HepG2 (cell line): ENCODE data around the gene EEFSEC. TPM values are rescaled to one million over a fixed set of nuclear protein-coding genes. Genes with fewer than 3 reads are reported as not detected.

Source experiments
- ATAC-seq: fragments of 200-7000 bp; cut with Tn5 transposase; 3 replicates; pipeline ENCODE4 v1.9.1; 2020; ENCODE audit warnings: mild to moderate bottlenecking, moderate library complexity
- BruUV-seq: library from RNA; stranded (reverse); fragments of 400-500 nt; replicated peaks from 2 replicates; lab custom pipeline; 2021; lab: Mats Ljungman, UMichigan
- CTCF ChIA-PET: fragments of 300-600 bp; formaldehyde crosslinking; extraction: SDS; loops from one replicate; lab custom pipeline; 2021; ENCODE audit warnings: low total read pairs, inconsistent platforms, low intra/inter-chr PET ratio; lab: Yijun Ruan, JAX
- POLR2A ChIA-PET: fragments of 350-600 bp; sonication (Branson Sonifier 250); formaldehyde crosslinking; loops from one replicate; lab custom pipeline; 2020; ENCODE audit warnings: antibody characterized with exemption, inconsistent platforms; lab: Yijun Ruan, JAX
- DNase-seq: peaks from one replicate; pipeline ENCODE4 v3.0.0-alpha.2; 2015; ENCODE audit warnings: low spot score
- FAIRE-seq: peaks from 3 replicates; lab custom pipeline; 2011; peaks lifted over from hg19 to GRCh38; lab: Jason Lieb, UNC
- H2AFZ ChIP-seq: one replicate; pipeline ENCODE4 v1.6.1; 2011; ENCODE audit warnings: low read length, inconsistent platforms
- H3K27ac ChIP-seq: fragments of 300-600 bp; 3 replicates; pipeline ENCODE4 v1.8.0; 2011; ENCODE audit warnings: mixed run types, mild to moderate bottlenecking, mixed read lengths, low read length, inconsistent platforms; ENCODE audit not compliant: insufficient read depth; ENCODE audit errors: extremely low read length
- H3K27me3 ChIP-seq, 2 experiments: fragments of 200-600 bp in 1 of 2; 2 replicates in 1 of 2; 3 replicates in 1 of 2; pipeline versions ENCODE4 v1.6.0 to v1.8.0; 2011; ENCODE audit warnings: low read length in 2 of 2, mild to moderate bottlenecking in 2 of 2, moderate library complexity in 2 of 2, inconsistent platforms in 1 of 2; ENCODE audit not compliant: insufficient read depth in 2 of 2, control insufficient read depth in 1 of 2
- H3K36me3 ChIP-seq, 2 experiments: fragments of 200-600 bp in 1 of 2; replicated peaks in 1 of 2; 2 replicates in 1 of 2; 3 replicates in 1 of 2; pipeline versions ENCODE4 v1.5.1 to v1.8.0; 2011; ENCODE audit warnings: low read length in 2 of 2, inconsistent platforms in 1 of 2; ENCODE audit not compliant: insufficient read depth in 2 of 2, control insufficient read depth in 1 of 2
- H3K4me1 ChIP-seq: 2 replicates; pipeline ENCODE4 v1.5.1; 2012; ENCODE audit warnings: low read length, inconsistent platforms; ENCODE audit not compliant: insufficient read depth
- H3K4me2 ChIP-seq: 2 replicates; pipeline ENCODE4 v1.6.0; 2011; ENCODE audit warnings: low read depth, low read length, inconsistent platforms
- H3K4me3 ChIP-seq, 3 experiments: fragments of 200-600 bp in 1 of 3; sonication (generic), shearing (Covaris generic) in 1 of 3; replicated peaks in 1 of 3; 2 replicates each; pipeline ENCODE4 v1.5.1; 2011 to 2016; ENCODE audit warnings: low read length in 3 of 3, inconsistent platforms in 2 of 3, low read depth in 2 of 3, mild to moderate bottlenecking in 2 of 3, control low read depth in 1 of 3, mixed read lengths in 1 of 3; ENCODE audit not compliant: insufficient read depth in 1 of 3
- H3K79me2 ChIP-seq: one replicate; pipeline ENCODE4 v1.6.1; 2011; ENCODE audit warnings: low read length, inconsistent platforms; ENCODE audit not compliant: insufficient read depth
- H3K9ac ChIP-seq: 2 replicates; pipeline ENCODE4 v1.6.0; 2011; ENCODE audit warnings: mild to moderate bottlenecking, low read depth, low read length, inconsistent platforms; ENCODE audit not compliant: insufficient read depth
- H3K9me3 ChIP-seq: 2 replicates; pipeline ENCODE4 v1.5.1; 2012; ENCODE audit warnings: mild to moderate bottlenecking, low read length
- H4K20me1 ChIP-seq: 2 replicates; pipeline ENCODE4 v1.6.0; 2011; ENCODE audit warnings: inconsistent platforms, mild to moderate bottlenecking, low read length, moderate library complexity; ENCODE audit not compliant: insufficient read depth
- CREBL2 ChIP-seq: sonication (generic); formaldehyde crosslinking; IDR thresholded peaks from 2 replicates; pipeline ENCODE4 v1.8.1; 2023; ENCODE audit warnings: missing genetic modification reagents, mild to moderate bottlenecking, borderline replicate concordance
- NRL ChIP-seq: sonication (generic); formaldehyde crosslinking; IDR thresholded peaks from 2 replicates; pipeline ENCODE4 v1.5.0; 2020; ENCODE audit warnings: missing genetic modification reagents, mild to moderate bottlenecking, moderate library complexity, borderline replicate concordance
- SALL2 ChIP-seq: sonication (generic); formaldehyde crosslinking; IDR thresholded peaks from 2 replicates; pipeline ENCODE4 v1.8.1; 2023; ENCODE audit warnings: mild to moderate bottlenecking, missing genetic modification reagents, inconsistent platforms
- SNAI1 ChIP-seq: sonication (generic); formaldehyde crosslinking; IDR thresholded peaks from 2 replicates; pipeline ENCODE4 v1.5.0; 2020; ENCODE audit warnings: mild to moderate bottlenecking, missing genetic modification reagents, borderline replicate concordance
- ZNF205 ChIP-seq: IDR thresholded peaks from 2 replicates; pipeline ENCODE4 v1.6.1; 2018; ENCODE audit warnings: missing biosample characterization, missing genetic modification reagents
- ZNF891 ChIP-seq: sonication (generic); formaldehyde crosslinking; IDR thresholded peaks from 2 replicates; pipeline ENCODE4 v1.5.0; 2020; ENCODE audit warnings: mild to moderate bottlenecking, missing genetic modification reagents
- WGBS: methylation state at CpG from one replicate; pipeline ENCODE4 v1.1.6; 2017; ENCODE audit warnings: low lambda C conversion rate; 5-methylcytosine and 5-hydroxymethylcytosine counted together
- in situ Hi-C: cut with HindIII; loops from 2 replicates; pipeline ENCODE4 v1.10.0; 2017; ENCODE audit warnings: low pct_unique_long_range_greater_than_20kb; ENCODE audit not compliant: extremely low pct_ligation_motif_present
- intact Hi-C: fragments of 100-400 bp; cut with micrococcal nuclease; formaldehyde crosslinking; loops from one replicate; pipeline ENCODE4 v1.10.0; 2022; ENCODE audit not compliant: unreplicated experiment
- polyA plus RNA-seq, 8 experiments: library from polyadenylated mRNA; depleted of rRNA in 3 of 8; stranded (reverse) in 7 of 8; unstranded in 1 of 8; fragments of >200 nt; fragmentation: Illumina TruSeq in 4 of 8; extraction: Trizol in 4 of 8; gene quantifications; 2 replicates each; pipeline versions ENCODE4 v1.2.1 to v1.2.3, GENCODE V29; 2011 to 2016; ENCODE audit warnings: low read depth in 4 of 8, missing spikeins in 1 of 8, mixed read lengths in 1 of 8; ENCODE audit not compliant: insufficient read depth in 1 of 8
- total RNA-seq, 5 experiments: library from RNA; depleted of rRNA; stranded (reverse); fragments of >200 nt; fragmentation: Illumina TruSeq; extraction: Trizol; gene quantifications; 2 replicates each; pipeline ENCODE4 v1.2.3, GENCODE V29; 2016; ENCODE audit warnings: low read depth in 1 of 5
- TF ChIP-seq, protein P1 (sequence below): sonication (generic); formaldehyde crosslinking; IDR thresholded peaks from 2 replicates; pipeline ENCODE4 v1.5.0; 2020; ENCODE audit warnings: missing genetic modification reagents

EEFSEC gene
- total and polyA plus RNA-seq, 2 of the 13 experiments (the other 11 are each of a cell fraction or from before 2014, with no cell fraction given), result 6.4 to 24.2 TPM

DNA sequence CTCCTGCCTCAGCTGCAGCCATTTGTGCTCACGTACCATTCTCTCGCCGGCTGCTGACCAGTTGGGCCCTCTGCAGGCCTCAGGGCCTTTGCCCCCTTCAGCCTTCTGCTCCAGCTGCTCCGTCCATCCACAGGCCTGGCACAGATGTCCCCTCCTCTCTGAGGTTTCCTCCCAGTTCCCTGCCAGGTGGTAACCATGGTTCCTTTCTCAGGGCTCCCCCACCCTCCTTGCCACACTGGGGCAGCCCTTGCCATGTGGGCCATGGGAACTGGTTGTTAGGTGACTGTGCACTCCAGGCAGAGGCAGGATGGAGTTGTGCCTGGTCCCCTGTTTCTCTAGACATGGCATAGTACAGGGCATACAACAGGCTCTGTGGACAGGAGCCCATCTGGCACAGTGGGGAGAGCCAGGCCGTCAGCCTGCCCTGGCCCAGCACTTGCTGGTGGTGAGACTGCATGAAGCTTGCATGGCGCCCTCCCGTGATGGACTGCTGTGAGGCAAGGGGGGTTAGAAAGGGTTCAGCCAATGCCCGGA lies 164.5 kb downstream of the EEFSEC start:
- no peak for FAIRE-seq
- no peaks in the 10 kb centered on the region for H3K9me3 ChIP-seq
- in situ Hi-C loops, result no loop called here
- H3K27ac ChIP-seq, result no peak overlapping the region
- peaks cover 14% of the 10 kb centered on the region for H3K4me1 ChIP-seq
- H3K79me2 ChIP-seq, result no peaks in the 10 kb centered on the region
- H3K27me3 ChIP-seq, result no peaks in the 10 kb centered on the region
- WGBS, result 95% methylated on average over 5 of the region's 8 CpGs
- POLR2A ChIA-PET, result no interaction called here
- H3K36me3 ChIP-seq, result peaks cover 6 to 20% of the 10 kb centered on the region in 2 experiments; a peak in 3 of 5 replicates
- no peak overlapping the region for H3K4me2 ChIP-seq
- TF ChIP-seq SALL2 (no peak), NRL (CRISPR knock-in tag) (0 out of 2 replicates have a peak, but pooled peaks have one; percentile 33), SNAI1 (no peak), ZNF891 (0 out of 2 replicates have a peak, but pooled peaks have one; percentile 48), CREBL2 (CRISPR knock-in tag) (no peak), ZNF205 (no peak)
- TF ChIP-seq, protein P1, sequence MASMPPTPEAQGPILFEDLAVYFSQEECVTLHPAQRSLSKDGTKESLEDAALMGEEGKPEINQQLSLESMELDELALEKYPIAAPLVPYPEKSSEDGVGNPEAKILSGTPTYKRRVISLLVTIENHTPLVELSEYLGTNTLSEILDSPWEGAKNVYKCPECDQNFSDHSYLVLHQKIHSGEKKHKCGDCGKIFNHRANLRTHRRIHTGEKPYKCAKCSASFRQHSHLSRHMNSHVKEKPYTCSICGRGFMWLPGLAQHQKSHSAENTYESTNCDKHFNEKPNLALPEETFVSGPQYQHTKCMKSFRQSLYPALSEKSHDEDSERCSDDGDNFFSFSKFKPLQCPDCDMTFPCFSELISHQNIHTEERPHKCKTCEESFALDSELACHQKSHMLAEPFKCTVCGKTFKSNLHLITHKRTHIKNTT (CRISPR knock-in tag), result no peak
- TF ChIP-seq, all 625 proteins: peak for 2
- CTCF ChIA-PET, result no interaction called here
- Histone ChIP-seq H3K4me3 (no peak overlapping the region), H2AFZ (no peak overlapping the region), H3K9ac (no peak overlapping the region), H4K20me1 (peaks cover 5% of the 10 kb centered on the region; the same call in 1 of the 2 replicates)
- no peak for DNase-seq
- no peak; the same call in 2 of the 3 replicates for ATAC-seq
- intact Hi-C loops, result no loop called here
- BruUV-seq, result no TSS peak
